K562 (cell line): ENCODE measurements around the gene STIL. TPM values are rescaled to one million over a fixed set of nuclear protein-coding genes. Genes with fewer than 3 reads are reported as not detected.

Experiments
- ATAC-seq: fragments of 200-7000 bp; cut with Tn5 transposase; 3 replicates; pipeline ENCODE4 v1.9.1; 2020; ENCODE audit warnings: moderate library complexity
- BruUV-seq: library from RNA; stranded (reverse); fragments of 400-500 nt; replicated peaks from 2 replicates; lab custom pipeline; 2021; lab: Mats Ljungman, UMichigan
- CTCF ChIA-PET: fragments of 300-600 bp; formaldehyde crosslinking; extraction: SDS; loops from one replicate; lab custom pipeline; 2021; ENCODE audit warnings: low intra/inter-chr PET ratio; lab: Yijun Ruan, JAX
- POLR2A ChIA-PET: fragments of 300-600, 350-650 bp; sonication (Branson Sonifier 250); formaldehyde crosslinking; extraction: SDS; loops from one replicate; lab custom pipeline; 2021; ENCODE audit warnings: antibody characterized with exemption, inconsistent platforms; lab: Yijun Ruan, JAX
- DNase-seq, 4 experiments: peaks; one replicate each; pipeline versions ENCODE4 v3.0.0 to v3.0.0-alpha.2; 2011 to 2018; ENCODE audit warnings: low spot score in 3 of 4, mixed read lengths in 3 of 4; ENCODE audit errors: extremely low read depth in 1 of 4
- FAIRE-seq: peaks from 2 replicates; lab custom pipeline; 2011; peaks lifted over from hg19 to GRCh38; lab: Jason Lieb, UNC
- H2AFZ ChIP-seq: 2 replicates; pipeline ENCODE4 v1.6.0; 2011; ENCODE audit warnings: low read depth, low read length, control low read depth, inconsistent platforms
- H3K27ac ChIP-seq: fragments of 200-600 bp; 3 replicates; pipeline ENCODE4 v1.8.0; 2011; ENCODE audit warnings: low read depth, mild to moderate bottlenecking, control low read depth, inconsistent platforms, low read length, moderate library complexity, mixed read lengths; ENCODE audit errors: extremely low read depth
- H3K27me3 ChIP-seq, 2 experiments: fragments of 300-600 bp in 1 of 2; 2 replicates in 1 of 2; 3 replicates in 1 of 2; pipeline versions ENCODE4 v1.6.0 to v1.8.0; 2011; ENCODE audit warnings: inconsistent platforms in 2 of 2, low read length in 2 of 2, mild to moderate bottlenecking in 1 of 2, mixed read lengths in 1 of 2, moderate library complexity in 1 of 2; ENCODE audit not compliant: control insufficient read depth in 2 of 2, insufficient read depth in 2 of 2
- H3K36me3 ChIP-seq: fragments of 300-600 bp; 3 replicates; pipeline ENCODE4 v1.8.0; 2011; ENCODE audit warnings: mild to moderate bottlenecking, low read length, inconsistent platforms; ENCODE audit not compliant: control insufficient read depth, insufficient read depth
- H3K4me1 ChIP-seq, 2 experiments: fragments of 200-600 bp in 1 of 2; replicated peaks in 1 of 2; 2 replicates in 1 of 2; 3 replicates in 1 of 2; pipeline versions ENCODE4 v1.5.1 to v1.8.0; 2011; ENCODE audit warnings: inconsistent platforms in 2 of 2, low read length in 2 of 2, mild to moderate bottlenecking in 1 of 2, mixed read lengths in 1 of 2, moderate library complexity in 1 of 2; ENCODE audit not compliant: control insufficient read depth in 2 of 2, insufficient read depth in 2 of 2
- H3K4me2 ChIP-seq: 2 replicates; pipeline ENCODE4 v1.6.1; 2011; ENCODE audit warnings: low read length, control low read depth, inconsistent platforms, mixed read lengths; ENCODE audit not compliant: insufficient read depth
- H3K4me3 ChIP-seq: fragments of 200-600 bp; sonication (generic), shearing (Covaris generic); 2 replicates; pipeline ENCODE4 v1.5.1; 2016; ENCODE audit warnings: control low read depth, inconsistent platforms
- H3K79me2 ChIP-seq: fragments of 200-600 bp; 3 replicates; pipeline ENCODE4 v1.8.0; 2011; ENCODE audit warnings: low read length, inconsistent platforms; ENCODE audit not compliant: control insufficient read depth, insufficient read depth
- H3K9ac ChIP-seq, 2 experiments: 2 replicates each; pipeline versions ENCODE4 v1.6.0 to v1.6.1; 2011; ENCODE audit warnings: low read depth in 2 of 2, low read length in 2 of 2, control low read depth in 1 of 2, inconsistent platforms in 1 of 2, mild to moderate bottlenecking in 1 of 2, mixed read lengths in 1 of 2; ENCODE audit not compliant: insufficient read depth in 1 of 2
- H3K9me1 ChIP-seq: one replicate; pipeline ENCODE4 v1.6.0; 2011; ENCODE audit warnings: inconsistent platforms, mild to moderate bottlenecking, low read length, moderate library complexity; ENCODE audit not compliant: control insufficient read depth, insufficient read depth
- H3K9me3 ChIP-seq: replicated peaks from 2 replicates; pipeline ENCODE4 v1.5.1; 2011; ENCODE audit warnings: low read depth, low read length, inconsistent platforms; ENCODE audit not compliant: control insufficient read depth, insufficient read depth
- H4K20me1 ChIP-seq: replicated peaks from 2 replicates; pipeline ENCODE4 v1.6.1; 2011; ENCODE audit warnings: low read length, inconsistent platforms, mixed read lengths; ENCODE audit not compliant: control insufficient read depth, insufficient read depth
- BRD9 ChIP-seq: fragments of 450-650 bp; IDR thresholded peaks from 2 replicates; pipeline ENCODE4 v1.6.1; 2018; ENCODE audit warnings: low read depth; ENCODE audit not compliant: partially characterized antibody
- C11orf30 ChIP-seq: fragments of 450-650 bp; IDR thresholded peaks from 2 replicates; pipeline ENCODE4 v1.6.1; 2016; ENCODE audit warnings: low read depth, mild to moderate bottlenecking
- in situ Hi-C: fragments of 300-500 bp; cut with MboI; formaldehyde crosslinking; loops from 4 replicates; pipeline ENCODE4 v1.15.0; 2018; ENCODE audit warnings: inconsistent platforms, mixed read lengths
- intact Hi-C: fragments of 100-400 bp; cut with micrococcal nuclease; formaldehyde crosslinking; loops from 2 replicates; pipeline ENCODE4 v1.14.2; 2022
- polyA plus RNA-seq, 8 experiments: library from polyadenylated mRNA; depleted of rRNA in 4 of 8; stranded (reverse) in 5 of 8; unstranded in 3 of 8; fragments of >200 nt; fragmentation: Nextera tagmentation in 2 of 8; fragmentation: Illumina TruSeq in 1 of 8; extraction: Ambion mirVana in 2 of 8; extraction: Trizol in 1 of 8; gene quantifications; 2 replicates each; pipeline versions ENCODE4 v1.2.1 to v1.2.3, GENCODE V29; 2011 to 2014; ENCODE audit warnings: inconsistent platforms in 1 of 8, missing spikeins in 1 of 8
- total RNA-seq, 7 experiments: library from RNA; depleted of rRNA in 6 of 7; stranded (reverse); fragments of >200 nt in 6 of 7; fragmentation: Illumina TruSeq in 2 of 7; extraction: Trizol in 2 of 7; gene quantifications; 2 replicates each; pipeline versions ENCODE4 v1.2.1 to v1.2.3, GENCODE V29; 2011 to 2021; ENCODE audit warnings: low replicate concordance in 1 of 7
- TF ChIP-seq, protein P1 (sequence below): fragments of 450-650 bp; IDR thresholded peaks from 2 replicates; pipeline ENCODE4 v1.6.1; 2018; ENCODE audit not compliant: partially characterized antibody

The STIL gene
- total and polyA plus RNA-seq, 9 of the 15 experiments (the other 6 are each of a cell fraction or from before 2014, with no cell fraction given): 10.5 to 77.4 (median 39.6) TPM

DNA sequence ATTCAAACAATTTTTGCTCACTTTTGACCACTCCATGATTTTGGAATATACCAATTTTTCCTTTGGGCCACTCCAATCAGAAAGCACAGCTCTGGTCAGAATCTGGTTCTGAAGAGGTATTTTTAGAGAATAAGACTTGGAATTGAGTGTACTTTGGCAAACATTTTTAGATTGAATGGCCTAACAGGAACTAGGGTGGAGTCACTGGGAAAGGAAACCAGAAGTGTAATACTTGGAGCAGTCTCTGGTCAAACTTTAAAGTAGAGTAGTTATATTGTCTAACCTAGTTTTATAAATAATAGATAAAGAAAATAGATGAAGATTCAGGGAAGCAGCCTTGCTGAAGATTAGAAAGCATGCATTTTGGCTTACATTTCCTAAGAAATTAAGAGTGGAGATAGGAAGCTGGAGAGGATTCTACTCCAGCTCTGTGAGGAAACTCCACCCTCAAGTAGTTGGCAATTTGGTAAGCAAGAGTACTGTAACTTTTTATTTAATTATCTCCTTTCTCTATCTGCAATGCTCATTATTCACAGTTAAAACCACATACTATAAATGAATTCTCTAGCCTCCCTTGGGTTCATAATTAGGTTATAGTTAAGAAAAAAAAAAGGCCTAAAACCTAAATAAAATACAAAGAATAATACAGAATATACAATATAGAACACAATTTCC is 15.8 kb downstream of the STIL start:
- Histone ChIP-seq H3K9ac (no peak overlapping the region), H4K20me1 (no peaks in the 10 kb centered on the region), H3K4me2 (no peak overlapping the region), H3K4me1 (no peaks in the 10 kb centered on the region), H3K4me3 (no peak overlapping the region), H3K27ac (no peak overlapping the region), H3K9me1 (no peaks in the 10 kb centered on the region), H3K9me3 (no peaks in the 10 kb centered on the region), H3K27me3 (no peaks in the 10 kb centered on the region), H3K36me3 (peaks cover 93% of the 10 kb centered on the region), H2AFZ (no peak overlapping the region), H3K79me2 (no peaks in the 10 kb centered on the region)
- ChIA-PET CTCF (no interaction called here), POLR2A (interaction anchor here (0.6 to 2.6 kb wide), 7 partner anchors 11 to 142 kb away, joined by 3 to 14 read pairs (median 3); partner anchors contain the start of gene STIL)
- intact Hi-C loops (no loop called here), in situ Hi-C loops (no loop called here)
- ATAC-seq (no peak), FAIRE-seq (no peak), DNase-seq (no peak)
- TF ChIP-seq BRD9 (no peak), C11orf30 (no peak)
- TF ChIP-seq, protein P1, sequence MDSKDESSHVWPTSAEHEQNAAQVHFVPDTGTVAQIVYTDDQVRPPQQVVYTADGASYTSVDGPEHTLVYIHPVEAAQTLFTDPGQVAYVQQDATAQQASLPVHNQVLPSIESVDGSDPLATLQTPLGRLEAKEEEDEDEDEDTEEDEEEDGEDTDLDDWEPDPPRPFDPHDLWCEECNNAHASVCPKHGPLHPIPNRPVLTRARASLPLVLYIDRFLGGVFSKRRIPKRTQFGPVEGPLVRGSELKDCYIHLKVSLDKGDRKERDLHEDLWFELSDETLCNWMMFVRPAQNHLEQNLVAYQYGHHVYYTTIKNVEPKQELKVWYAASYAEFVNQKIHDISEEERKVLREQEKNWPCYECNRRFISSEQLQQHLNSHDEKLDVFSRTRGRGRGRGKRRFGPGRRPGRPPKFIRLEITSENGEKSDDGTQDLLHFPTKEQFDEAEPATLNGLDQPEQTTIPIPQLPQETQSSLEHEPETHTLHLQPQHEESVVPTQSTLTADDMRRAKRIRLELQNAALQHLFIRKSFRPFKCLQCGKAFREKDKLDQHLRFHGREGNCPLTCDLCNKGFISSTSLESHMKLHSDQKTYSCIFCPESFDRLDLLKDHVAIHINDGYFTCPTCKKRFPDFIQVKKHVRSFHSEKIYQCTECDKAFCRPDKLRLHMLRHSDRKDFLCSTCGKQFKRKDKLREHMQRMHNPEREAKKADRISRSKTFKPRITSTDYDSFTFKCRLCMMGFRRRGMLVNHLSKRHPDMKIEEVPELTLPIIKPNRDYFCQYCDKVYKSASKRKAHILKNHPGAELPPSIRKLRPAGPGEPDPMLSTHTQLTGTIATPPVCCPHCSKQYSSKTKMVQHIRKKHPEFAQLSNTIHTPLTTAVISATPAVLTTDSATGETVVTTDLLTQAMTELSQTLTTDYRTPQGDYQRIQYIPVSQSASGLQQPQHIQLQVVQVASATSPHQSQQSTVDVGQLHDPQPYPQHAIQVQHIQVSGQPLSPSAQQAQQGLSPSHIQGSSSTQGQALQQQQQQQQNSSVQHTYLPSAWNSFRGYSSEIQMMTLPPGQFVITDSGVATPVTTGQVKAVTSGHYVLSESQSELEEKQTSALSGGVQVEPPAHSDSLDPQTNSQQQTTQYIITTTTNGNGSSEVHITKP: peak; percentile 28
- BruUV-seq: TSS peak; percentile 6
